Neural cell (in vitro differentiated cells): Measurements from ENCODE around the gene CACNA1B. TPM values are rescaled to one million over a fixed set of nuclear protein-coding genes. Genes with fewer than 3 reads are reported as not detected.

Source experiments
- H2AFZ ChIP-seq: fragments of 200-600, 300-800 bp; sonication (generic), shearing (Covaris generic); 2 replicates; pipeline ENCODE4 v1.6.0; 2014; ENCODE audit warnings: low read depth, mild to moderate bottlenecking, antibody characterized with exemption, low read length, moderate library complexity
- H3F3A ChIP-seq: fragments of 200-600 bp; shearing (Covaris generic); 2 replicates; pipeline ENCODE4 v1.6.1; 2016; ENCODE audit warnings: mild to moderate bottlenecking, moderate library complexity, mixed read lengths, antibody characterized with exemption, low read length; ENCODE audit not compliant: insufficient read depth, poor library complexity, severe bottlenecking
- H3K27ac ChIP-seq: fragments of 200-600, 300-800 bp; sonication (generic), shearing (Covaris generic); 2 replicates; pipeline ENCODE4 v1.5.1; 2014; ENCODE audit warnings: mild to moderate bottlenecking, low read length, moderate library complexity
- H3K27me3 ChIP-seq: fragments of 300-800, 200-600 bp; sonication (generic), shearing (Covaris generic); 2 replicates; pipeline ENCODE4 v1.6.0; 2014; ENCODE audit warnings: mild to moderate bottlenecking, low read depth, low read length, moderate library complexity; ENCODE audit not compliant: insufficient read depth
- H3K36me3 ChIP-seq: fragments of 300-800, 200-600 bp; sonication (generic), shearing (Covaris generic); 2 replicates; pipeline ENCODE4 v1.5.1; 2014; ENCODE audit warnings: mild to moderate bottlenecking, antibody characterized with exemption, low read length, moderate library complexity; ENCODE audit not compliant: insufficient read depth
- H3K4me2 ChIP-seq: fragments of 300-800, 200-600 bp; sonication (generic), shearing (Covaris generic); 2 replicates; pipeline ENCODE4 v1.6.0; 2014; ENCODE audit warnings: mild to moderate bottlenecking, low read length
- H3K4me3 ChIP-seq: fragments of 300-800, 200-600 bp; sonication (generic), shearing (Covaris generic); 2 replicates; pipeline ENCODE4 v1.5.1; 2014; ENCODE audit warnings: mild to moderate bottlenecking, low read length, moderate library complexity
- H3K79me2 ChIP-seq: fragments of 200-600 bp; shearing (Covaris generic); replicated peaks from 2 replicates; pipeline ENCODE4 v1.6.0; 2014; ENCODE audit warnings: mild to moderate bottlenecking, low read length, moderate library complexity; ENCODE audit not compliant: insufficient read depth
- H3K9ac ChIP-seq: fragments of 300-800, 200-600 bp; sonication (generic), shearing (Covaris generic); 2 replicates; pipeline ENCODE4 v1.6.1; 2016; ENCODE audit warnings: mild to moderate bottlenecking, low read length, mixed read lengths
- H3K9me2 ChIP-seq: fragments of 200-600 bp; shearing (Covaris generic); 2 replicates; pipeline ENCODE4 v1.6.1; 2016; ENCODE audit warnings: mild to moderate bottlenecking, low read length, mixed read lengths; ENCODE audit not compliant: insufficient read depth
- H3K9me3 ChIP-seq: fragments of 200-600, 300-800 bp; sonication (generic), shearing (Covaris generic); 2 replicates; pipeline ENCODE4 v1.6.1; 2016; ENCODE audit warnings: mild to moderate bottlenecking, mixed run types, low read length, moderate library complexity, mixed read lengths
- H4K20me1 ChIP-seq: fragments of 200-600 bp; shearing (Covaris generic); 2 replicates; pipeline ENCODE4 v1.6.1; 2016; ENCODE audit warnings: mild to moderate bottlenecking, mixed run types; ENCODE audit not compliant: insufficient read depth
- CTCF ChIP-seq: fragments of 450-650 bp; IDR thresholded peaks from 2 replicates; pipeline ENCODE4 v1.5.1; 2014; ENCODE audit warnings: antibody characterized with exemption, mild to moderate bottlenecking, moderate library complexity; ENCODE audit not compliant: poor library complexity, severe bottlenecking
- EP300 ChIP-seq: fragments of 450-650 bp; conservative IDR thresholded peaks from 2 replicates; pipeline ENCODE4 v1.6.1; 2014; ENCODE audit warnings: antibody characterized with exemption, mild to moderate bottlenecking, moderate library complexity; ENCODE audit not compliant: poor library complexity, severe bottlenecking
- EZH2 ChIP-seq: fragments of 200-600, 300-800 bp; shearing (Covaris generic), sonication (generic); IDR thresholded peaks from 2 replicates; pipeline ENCODE4 v1.6.1; 2014; ENCODE audit warnings: antibody characterized with exemption, low read length, borderline replicate concordance, mild to moderate bottlenecking; ENCODE audit not compliant: insufficient read depth, poor library complexity, severe bottlenecking
- MXI1 ChIP-seq: fragments of 450-650 bp; conservative IDR thresholded peaks from 2 replicates; pipeline ENCODE4 v1.6.1; 2014; ENCODE audit warnings: antibody characterized with exemption, mild to moderate bottlenecking; ENCODE audit not compliant: poor library complexity, severe bottlenecking
- POLR2AphosphoS5 ChIP-seq: IDR thresholded peaks from 2 replicates; pipeline ENCODE4 v1.6.1; 2012
- RAD21 ChIP-seq: fragments of 450-650 bp; conservative IDR thresholded peaks from 2 replicates; pipeline ENCODE4 v1.6.1; 2014; ENCODE audit warnings: antibody characterized with exemption, mild to moderate bottlenecking, moderate library complexity
- REST ChIP-seq: IDR thresholded peaks from 2 replicates; pipeline ENCODE4 v1.6.1; 2012; ENCODE audit warnings: borderline replicate concordance
- SMC3 ChIP-seq: fragments of 450-650 bp; conservative IDR thresholded peaks from 2 replicates; pipeline ENCODE4 v1.6.1; 2014; ENCODE audit warnings: antibody characterized with exemption, mild to moderate bottlenecking, moderate library complexity; ENCODE audit not compliant: poor library complexity
- TAF1 ChIP-seq: IDR thresholded peaks from 2 replicates; pipeline ENCODE4 v1.6.1; 2012; ENCODE audit warnings: low read depth
- polyA plus RNA-seq: library from polyadenylated mRNA; depleted of rRNA; stranded (reverse); fragments of >200 nt; gene quantifications from 2 replicates; pipeline ENCODE4 v1.2.3, GENCODE V29; 2014

Gene CACNA1B
- polyA plus RNA-seq, 1 donor from 2014 or later, result 5.8 TPM

- no peak overlapping the region for H3K4me2 ChIP-seq
- no peaks in the 10 kb centered on the region for H3K9me3 ChIP-seq
- no peaks in the 10 kb centered on the region for H3K79me2 ChIP-seq
- no peak overlapping the region for H3K27ac ChIP-seq
- no peaks in the 10 kb centered on the region for H3F3A ChIP-seq
- H3K9ac ChIP-seq, result no peak overlapping the region
- no peaks in the 10 kb centered on the region for H3K36me3 ChIP-seq
- H3K27me3 ChIP-seq, result no peaks in the 10 kb centered on the region
- TF ChIP-seq EP300, result no peak
- no peak for TF ChIP-seq POLR2AphosphoS5
- TF ChIP-seq REST, result no peak
- no peak for TF ChIP-seq TAF1
- TF ChIP-seq CTCF, result no peak
- TF ChIP-seq RAD21, result no peak
- TF ChIP-seq EZH2, result no peak
- TF ChIP-seq SMC3, result no peak
- no peak for TF ChIP-seq MXI1
- H3K9me2 ChIP-seq, result no peaks in the 10 kb centered on the region
- no peak overlapping the region for H2AFZ ChIP-seq
- no peaks in the 10 kb centered on the region for H4K20me1 ChIP-seq
- no peak overlapping the region for H3K4me3 ChIP-seq
These were observed 195.8 kb downstream of the CACNA1B start for GRCh38 chr9:138073408-138073807.

GRCh38 chr9:138073808-138074207 is 196.2 kb downstream of the CACNA1B start:
- Histone ChIP-seq H3K36me3 (no peaks in the 10 kb centered on the region), H3K4me2 (no peak overlapping the region)

More at GRCh38 chr9:138073808-138074207, 196.2 kb downstream of the CACNA1B start:
- Histone ChIP-seq H2AFZ (no peak overlapping the region), H3F3A (no peaks in the 10 kb centered on the region), H3K27me3 (no peaks in the 10 kb centered on the region), H3K4me3 (no peak overlapping the region), H3K9ac (no peak overlapping the region), H3K79me2 (no peaks in the 10 kb centered on the region), H3K9me3 (no peaks in the 10 kb centered on the region), H3K27ac (no peak overlapping the region), H4K20me1 (no peaks in the 10 kb centered on the region), H3K9me2 (no peaks in the 10 kb centered on the region)
- TF ChIP-seq CTCF (no peak), EP300 (no peak), SMC3 (no peak), POLR2AphosphoS5 (no peak), REST (no peak), EZH2 (no peak), TAF1 (no peak), RAD21 (no peak), MXI1 (no peak)
